SK-N-SH treated with all-trans-retinoic acid at 6 μM for 48 hours (cell line): Measurements from ENCODE around the gene DIP2B.

Experiments
- ARNTL ChIP-seq: fragments of 450-650 bp; formaldehyde crosslinking; IDR thresholded peaks from 2 replicates; pipeline ENCODE4 v1.5.0; 2020; ENCODE audit warnings: low read depth, mild to moderate bottlenecking, moderate library complexity, borderline replicate concordance
- GLIS3 ChIP-seq: fragments of 250-450 bp; sonication (Bioruptor Pico); IDR thresholded peaks from 2 replicates; pipeline ENCODE4 v1.5.0; 2020; ENCODE audit warnings: mild to moderate bottlenecking, moderate library complexity
- PPARA ChIP-seq: fragments of 250-450 bp; sonication (Bioruptor Pico); IDR thresholded peaks from 2 replicates; pipeline ENCODE4 v1.5.0; 2020; ENCODE audit warnings: mild to moderate bottlenecking, borderline replicate concordance
- RARB ChIP-seq: fragments of 250-450 bp; sonication (Bioruptor Pico); IDR thresholded peaks from 2 replicates; pipeline ENCODE4 v1.8.0; 2021; ENCODE audit warnings: mild to moderate bottlenecking, moderate library complexity
- ZC3H10 ChIP-seq: fragments of 250-450 bp; sonication (Bioruptor Pico); IDR thresholded peaks from 2 replicates; pipeline ENCODE4 v1.5.1; 2021; ENCODE audit warnings: mild to moderate bottlenecking, moderate library complexity
- ZFP30 ChIP-seq: fragments of 450-650 bp; formaldehyde crosslinking; IDR thresholded peaks from 2 replicates; pipeline ENCODE4 v1.5.0; 2022; ENCODE audit warnings: mild to moderate bottlenecking, moderate library complexity
- ZNF565 ChIP-seq: fragments of 450-650 bp; formaldehyde crosslinking; conservative IDR thresholded peaks from 2 replicates; pipeline ENCODE4 v1.5.0; 2020; ENCODE audit warnings: low read depth, mild to moderate bottlenecking, moderate library complexity
- ZNF70 ChIP-seq: fragments of 450-650 bp; formaldehyde crosslinking; IDR thresholded peaks from 2 replicates; pipeline ENCODE4 v1.5.0; 2020; ENCODE audit warnings: mild to moderate bottlenecking, moderate library complexity
- ZNF8 ChIP-seq: fragments of 450-650 bp; formaldehyde crosslinking; IDR thresholded peaks from 2 replicates; pipeline ENCODE4 v1.5.0; 2020; ENCODE audit warnings: mild to moderate bottlenecking, moderate library complexity
- TF ChIP-seq, protein P1 (sequence below): fragments of 250-450 bp; sonication (Bioruptor Pico); IDR thresholded peaks from 2 replicates; pipeline ENCODE4 v1.8.0; 2020; ENCODE audit warnings: mild to moderate bottlenecking, moderate library complexity, borderline replicate concordance

- TF ChIP-seq ARNTL (CRISPR knock-in tag) (no peak), RARB (CRISPR knock-in tag) (no peak), PPARA (CRISPR knock-in tag) (no peak), ZNF565 (CRISPR knock-in tag) (no peak), ZC3H10 (CRISPR knock-in tag) (no peak), GLIS3 (CRISPR knock-in tag) (no peak), ZFP30 (no peak), ZNF70 (CRISPR knock-in tag) (no peak), ZNF8 (no peak)
- TF ChIP-seq, protein P1, sequence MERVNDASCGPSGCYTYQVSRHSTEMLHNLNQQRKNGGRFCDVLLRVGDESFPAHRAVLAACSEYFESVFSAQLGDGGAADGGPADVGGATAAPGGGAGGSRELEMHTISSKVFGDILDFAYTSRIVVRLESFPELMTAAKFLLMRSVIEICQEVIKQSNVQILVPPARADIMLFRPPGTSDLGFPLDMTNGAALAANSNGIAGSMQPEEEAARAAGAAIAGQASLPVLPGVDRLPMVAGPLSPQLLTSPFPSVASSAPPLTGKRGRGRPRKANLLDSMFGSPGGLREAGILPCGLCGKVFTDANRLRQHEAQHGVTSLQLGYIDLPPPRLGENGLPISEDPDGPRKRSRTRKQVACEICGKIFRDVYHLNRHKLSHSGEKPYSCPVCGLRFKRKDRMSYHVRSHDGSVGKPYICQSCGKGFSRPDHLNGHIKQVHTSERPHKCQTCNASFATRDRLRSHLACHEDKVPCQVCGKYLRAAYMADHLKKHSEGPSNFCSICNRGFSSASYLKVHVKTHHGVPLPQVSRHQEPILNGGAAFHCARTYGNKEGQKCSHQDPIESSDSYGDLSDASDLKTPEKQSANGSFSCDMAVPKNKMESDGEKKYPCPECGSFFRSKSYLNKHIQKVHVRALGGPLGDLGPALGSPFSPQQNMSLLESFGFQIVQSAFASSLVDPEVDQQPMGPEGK (CRISPR knock-in tag): no peak
These were observed 150.7 kb downstream of the DIP2B start for GRCh38 chr12:50655374-50655921.
